Measurements from ENCODE around the gene OBP2A. TPM values are rescaled to one million over a fixed set of nuclear protein-coding genes. Genes with fewer than 3 reads are reported as not detected.

OBP2A gene
- total and polyA plus RNA-seq, 2 donors (not counting 1 experiment from before 2014, with no cell fraction given) = not detected

DNA sequence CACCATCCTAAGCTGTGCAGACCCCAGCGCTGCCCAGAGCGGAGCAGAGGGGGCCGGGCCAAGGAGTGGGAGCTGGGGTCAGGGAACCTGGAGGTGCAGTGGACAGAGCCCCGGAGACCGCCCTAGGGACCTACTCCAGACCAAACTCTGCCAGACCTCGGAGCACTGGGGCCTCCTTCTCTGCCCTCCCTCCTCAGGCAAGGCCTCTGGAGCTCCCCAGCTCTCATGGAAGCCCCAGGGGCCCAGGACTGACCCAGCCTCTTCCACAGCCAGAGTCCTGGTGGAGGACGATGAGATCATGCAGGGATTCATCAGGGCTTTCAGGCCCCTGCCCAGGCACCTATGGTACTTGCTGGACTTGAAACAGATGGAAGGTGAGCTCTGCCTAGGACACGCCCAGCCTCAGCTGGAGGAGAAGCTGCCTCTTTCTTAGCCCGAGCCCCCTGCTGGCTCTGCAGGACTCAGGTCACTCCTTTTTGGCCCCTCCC, 19.3 kb downstream of the OBP2A start:
- no peak for DNase-seq (ENCODE audit: low read depth in 2 of 2)
- no peaks in the 10 kb centered on the region for H3K36me3 ChIP-seq (ENCODE audit: control insufficient read depth, insufficient read depth, low read length)
- H3K79me2 ChIP-seq (ENCODE audit: control insufficient read depth, insufficient read depth, low read length) = no peaks in the 10 kb centered on the region
- H2AFZ ChIP-seq (ENCODE audit: low read length) = no peak overlapping the region
- no peak overlapping the region for H3K27ac ChIP-seq (ENCODE audit: insufficient read depth, low read length)
- no peaks in the 10 kb centered on the region for H3K27me3 ChIP-seq (ENCODE audit: control insufficient read depth, insufficient read depth, low read length)
- no peaks in the 10 kb centered on the region for H4K20me1 ChIP-seq (ENCODE audit: control insufficient read depth, extremely low read depth, insufficient read depth, low read length)
- TF ChIP-seq, protein P1, sequence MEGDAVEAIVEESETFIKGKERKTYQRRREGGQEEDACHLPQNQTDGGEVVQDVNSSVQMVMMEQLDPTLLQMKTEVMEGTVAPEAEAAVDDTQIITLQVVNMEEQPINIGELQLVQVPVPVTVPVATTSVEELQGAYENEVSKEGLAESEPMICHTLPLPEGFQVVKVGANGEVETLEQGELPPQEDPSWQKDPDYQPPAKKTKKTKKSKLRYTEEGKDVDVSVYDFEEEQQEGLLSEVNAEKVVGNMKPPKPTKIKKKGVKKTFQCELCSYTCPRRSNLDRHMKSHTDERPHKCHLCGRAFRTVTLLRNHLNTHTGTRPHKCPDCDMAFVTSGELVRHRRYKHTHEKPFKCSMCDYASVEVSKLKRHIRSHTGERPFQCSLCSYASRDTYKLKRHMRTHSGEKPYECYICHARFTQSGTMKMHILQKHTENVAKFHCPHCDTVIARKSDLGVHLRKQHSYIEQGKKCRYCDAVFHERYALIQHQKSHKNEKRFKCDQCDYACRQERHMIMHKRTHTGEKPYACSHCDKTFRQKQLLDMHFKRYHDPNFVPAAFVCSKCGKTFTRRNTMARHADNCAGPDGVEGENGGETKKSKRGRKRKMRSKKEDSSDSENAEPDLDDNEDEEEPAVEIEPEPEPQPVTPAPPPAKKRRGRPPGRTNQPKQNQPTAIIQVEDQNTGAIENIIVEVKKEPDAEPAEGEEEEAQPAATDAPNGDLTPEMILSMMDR (conservative IDR thresholded peaks at IDR 0.05 in 1 of 2, IDR thresholded peaks at IDR 0.05 in 1 of 2; ENCODE audit: low read depth in 1 of 2, low read length in 2 of 2) = no peak
- no peak for TF ChIP-seq EZH2 (IDR thresholded peaks at IDR 0.05; ENCODE audit: low read length, missing control alignments)
- no peaks in the 10 kb centered on the region for H3K4me1 ChIP-seq (ENCODE audit: control insufficient read depth, extremely low read depth, insufficient read depth, low read length)
- no peak overlapping the region for H3K9ac ChIP-seq (ENCODE audit: insufficient read depth, low read length)
- no peaks in the 10 kb centered on the region for H3K9me3 ChIP-seq (ENCODE audit: control insufficient read depth, insufficient read depth, low read depth, low read length)
- no peak overlapping the region for H3K4me3 ChIP-seq (replicated peaks in 1 of 4; ENCODE audit: control extremely low read depth in 1 of 4, insufficient read depth in 1 of 4, low read depth in 3 of 4, low read length in 4 of 4)
- no peak overlapping the region for H3K4me2 ChIP-seq (ENCODE audit: extremely low read depth, insufficient read depth, low read length)

DNA sequence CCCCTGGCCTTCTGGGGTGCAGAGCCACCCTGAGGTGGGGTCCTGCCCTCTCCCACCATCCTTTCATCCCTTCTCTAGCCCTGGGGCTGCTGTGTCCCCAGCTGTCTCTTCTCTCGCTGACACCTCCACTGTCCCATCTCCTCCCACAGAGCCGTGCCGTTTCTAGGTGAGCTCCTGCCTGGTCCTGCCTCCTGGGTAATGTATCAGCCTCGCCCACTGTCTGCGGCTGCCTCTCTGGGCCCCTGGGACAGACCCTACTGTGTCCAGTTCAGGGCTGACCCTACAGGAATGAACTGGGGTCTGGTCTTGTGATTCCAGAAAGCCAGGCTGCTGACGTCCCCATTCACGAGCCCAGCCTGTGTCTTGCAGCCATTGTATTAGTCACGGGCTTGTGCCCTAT, 19.7 kb downstream of the OBP2A start:
- Histone ChIP-seq H3K9me3 (ENCODE audit: control insufficient read depth, insufficient read depth, low read depth, low read length) (no peaks in the 10 kb centered on the region), H2AFZ (ENCODE audit: low read length) (no peak overlapping the region), H3K9ac (ENCODE audit: insufficient read depth, low read length) (no peak overlapping the region), H4K20me1 (ENCODE audit: control insufficient read depth, extremely low read depth, insufficient read depth, low read length) (no peaks in the 10 kb centered on the region), H3K27me3 (ENCODE audit: control insufficient read depth, insufficient read depth, low read length) (no peaks in the 10 kb centered on the region), H3K27ac (ENCODE audit: insufficient read depth, low read length) (no peak overlapping the region), H3K4me3 (replicated peaks in 1 of 4; ENCODE audit: control extremely low read depth in 1 of 4, insufficient read depth in 1 of 4, low read depth in 3 of 4, low read length in 4 of 4) (no peak overlapping the region), H3K79me2 (ENCODE audit: control insufficient read depth, insufficient read depth, low read length) (no peaks in the 10 kb centered on the region), H3K4me1 (ENCODE audit: control insufficient read depth, extremely low read depth, insufficient read depth, low read length) (no peaks in the 10 kb centered on the region), H3K4me2 (ENCODE audit: extremely low read depth, insufficient read depth, low read length) (no peak overlapping the region), H3K36me3 (ENCODE audit: control insufficient read depth, insufficient read depth, low read length) (no peaks in the 10 kb centered on the region)
- no peak for DNase-seq (ENCODE audit: low read depth in 2 of 2)
- TF ChIP-seq, protein P1 (conservative IDR thresholded peaks at IDR 0.05 in 1 of 2, IDR thresholded peaks at IDR 0.05 in 1 of 2; ENCODE audit: low read depth in 1 of 2, low read length in 2 of 2) = no peak
- no peak for TF ChIP-seq EZH2 (IDR thresholded peaks at IDR 0.05; ENCODE audit: low read length, missing control alignments)

DNA sequence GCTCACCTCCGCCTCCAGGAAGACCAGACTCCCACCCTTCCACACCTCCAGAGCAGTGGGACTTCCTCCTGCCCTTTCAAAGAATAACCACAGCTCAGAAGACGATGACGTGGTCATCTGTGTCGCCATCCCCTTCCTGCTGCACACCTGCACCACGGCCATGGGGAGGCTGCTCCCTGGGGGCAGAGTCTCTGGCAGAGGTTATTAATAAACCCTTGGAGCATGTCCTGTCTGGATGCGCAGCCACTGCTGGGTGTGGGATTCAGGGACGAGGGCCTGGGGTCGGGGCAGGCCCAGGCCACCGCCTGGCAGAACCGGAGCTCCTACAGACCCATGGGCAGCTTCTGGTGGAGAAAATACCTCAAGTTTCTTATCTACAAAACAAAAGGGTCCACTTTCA, 20.6 kb downstream of the OBP2A start:
- Histone ChIP-seq H3K79me2 (ENCODE audit: control insufficient read depth, insufficient read depth, low read length) (no peaks in the 10 kb centered on the region), H2AFZ (ENCODE audit: low read length) (no peak overlapping the region), H3K27me3 (ENCODE audit: control insufficient read depth, insufficient read depth, low read length) (no peaks in the 10 kb centered on the region), H3K27ac (ENCODE audit: insufficient read depth, low read length) (no peak overlapping the region), H3K4me1 (ENCODE audit: control insufficient read depth, extremely low read depth, insufficient read depth, low read length) (no peaks in the 10 kb centered on the region), H3K4me3 (replicated peaks in 1 of 4; ENCODE audit: control extremely low read depth in 1 of 4, insufficient read depth in 1 of 4, low read depth in 3 of 4, low read length in 4 of 4) (no peak overlapping the region), H3K36me3 (ENCODE audit: control insufficient read depth, insufficient read depth, low read length) (no peaks in the 10 kb centered on the region), H3K4me2 (ENCODE audit: extremely low read depth, insufficient read depth, low read length) (no peak overlapping the region), H3K9ac (ENCODE audit: insufficient read depth, low read length) (no peak overlapping the region), H4K20me1 (ENCODE audit: control insufficient read depth, extremely low read depth, insufficient read depth, low read length) (no peaks in the 10 kb centered on the region), H3K9me3 (ENCODE audit: control insufficient read depth, insufficient read depth, low read depth, low read length) (no peaks in the 10 kb centered on the region)
- TF ChIP-seq, protein P1 (conservative IDR thresholded peaks at IDR 0.05 in 1 of 2, IDR thresholded peaks at IDR 0.05 in 1 of 2; ENCODE audit: low read depth in 1 of 2, low read length in 2 of 2) = no peak
- no peak for TF ChIP-seq EZH2 (IDR thresholded peaks at IDR 0.05; ENCODE audit: low read length, missing control alignments)
- DNase-seq (ENCODE audit: low read depth in 2 of 2) = no peak

Measured in fibroblast of lung (primary cell).